ENCODE data around the gene KIAA1549. TPM values are rescaled to one million over a fixed set of nuclear protein-coding genes. Genes with fewer than 3 reads are reported as not detected.

The KIAA1549 gene
- total and polyA plus RNA-seq, 8 donors: 0.15 to 7.8 (median 1.4) TPM

- TF ChIP-seq POLR2A (IDR thresholded peaks at IDR 0.05) (no peak), EP300 (IDR thresholded peaks at IDR 0.05) (no peak), POLR2AphosphoS5 (IDR thresholded peaks at IDR 0.05) (no peak)
- TF ChIP-seq, protein P1, sequence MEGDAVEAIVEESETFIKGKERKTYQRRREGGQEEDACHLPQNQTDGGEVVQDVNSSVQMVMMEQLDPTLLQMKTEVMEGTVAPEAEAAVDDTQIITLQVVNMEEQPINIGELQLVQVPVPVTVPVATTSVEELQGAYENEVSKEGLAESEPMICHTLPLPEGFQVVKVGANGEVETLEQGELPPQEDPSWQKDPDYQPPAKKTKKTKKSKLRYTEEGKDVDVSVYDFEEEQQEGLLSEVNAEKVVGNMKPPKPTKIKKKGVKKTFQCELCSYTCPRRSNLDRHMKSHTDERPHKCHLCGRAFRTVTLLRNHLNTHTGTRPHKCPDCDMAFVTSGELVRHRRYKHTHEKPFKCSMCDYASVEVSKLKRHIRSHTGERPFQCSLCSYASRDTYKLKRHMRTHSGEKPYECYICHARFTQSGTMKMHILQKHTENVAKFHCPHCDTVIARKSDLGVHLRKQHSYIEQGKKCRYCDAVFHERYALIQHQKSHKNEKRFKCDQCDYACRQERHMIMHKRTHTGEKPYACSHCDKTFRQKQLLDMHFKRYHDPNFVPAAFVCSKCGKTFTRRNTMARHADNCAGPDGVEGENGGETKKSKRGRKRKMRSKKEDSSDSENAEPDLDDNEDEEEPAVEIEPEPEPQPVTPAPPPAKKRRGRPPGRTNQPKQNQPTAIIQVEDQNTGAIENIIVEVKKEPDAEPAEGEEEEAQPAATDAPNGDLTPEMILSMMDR (IDR thresholded peaks at IDR 0.05): no peak
- H3K27me3 ChIP-seq: no peaks in the 10 kb centered on the region
- intact Hi-C loops (cut with DNase I; ENCODE audit: low total_unique reads): no loop called here
- DNase-seq: no peak
- H3K4me3 ChIP-seq: no peak overlapping the region
- no peaks in the 10 kb centered on the region for H3K4me1 ChIP-seq
- H3K27ac ChIP-seq: no peak overlapping the region
- peaks cover 6 to 28% (median 17%) of the 10 kb centered on the region in 4 donors for H3K36me3 ChIP-seq
- no peaks in the 10 kb centered on the region for H3K9me3 ChIP-seq
- WGBS, 5 donors: 59 to 76% (median 74%) methylated on average over 5 of the region's 5 CpGs
These were observed 147.6 kb downstream of the KIAA1549 start for GRCh38 chr7:138833596-138833995.

- WGBS, 5 donors: 91 to 94% (median 92%) methylated on average over 10 of the region's 10 CpGs
- H3K4me1 ChIP-seq: no peaks in the 10 kb centered on the region
- no peak for DNase-seq
- H3K36me3 ChIP-seq: peaks cover 6 to 24% (median 14%) of the 10 kb centered on the region in 4 donors
- no peaks in the 10 kb centered on the region for H3K9me3 ChIP-seq
- H3K27ac ChIP-seq: no peak overlapping the region
- H3K4me3 ChIP-seq: no peak overlapping the region
- no peaks in the 10 kb centered on the region for H3K27me3 ChIP-seq
- TF ChIP-seq POLR2A (IDR thresholded peaks at IDR 0.05): no peak
- TF ChIP-seq EP300 (IDR thresholded peaks at IDR 0.05): no peak
- TF ChIP-seq, protein P1 (IDR thresholded peaks at IDR 0.05): no peak
- no peak for TF ChIP-seq POLR2AphosphoS5 (IDR thresholded peaks at IDR 0.05)
- intact Hi-C loops (cut with DNase I; ENCODE audit: low total_unique reads): no loop called here
These were observed 148.2 kb downstream of the KIAA1549 start for GRCh38 chr7:138832966-138833365.

DNA sequence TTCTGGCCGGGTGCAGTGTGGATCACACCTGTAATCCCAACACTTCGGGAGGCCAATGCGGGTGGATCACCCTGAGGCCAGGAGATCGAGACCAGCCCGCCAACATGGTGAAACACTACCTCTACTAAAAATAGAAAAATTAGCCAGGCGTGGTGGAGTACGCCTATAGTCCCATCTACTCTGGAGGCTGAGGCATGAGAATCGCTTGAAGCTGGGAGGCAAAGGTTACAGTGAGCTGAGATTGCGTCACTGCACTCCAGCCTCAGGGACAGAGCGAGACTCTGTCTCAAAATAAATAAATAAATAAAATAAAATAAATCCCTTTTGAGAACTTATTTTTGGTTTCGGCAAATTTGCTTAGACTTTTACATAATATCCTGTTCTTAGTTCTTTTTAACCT is 151.9 kb downstream of the KIAA1549 start:
- intact Hi-C loops (cut with DNase I; ENCODE audit: low total_unique reads): no loop called here
- Histone ChIP-seq H3K36me3 (peaks cover 0 to under 1% (median 0%) of the 10 kb centered on the region in 4 donors), H3K4me3 (no peak overlapping the region), H3K4me1 (no peaks in the 10 kb centered on the region), H3K27ac (no peak overlapping the region), H3K9me3 (peaks cover 0 to 6% (median 0%) of the 10 kb centered on the region in 4 donors), H3K27me3 (no peaks in the 10 kb centered on the region)
- 86 to 93% (median 88%) methylated on average over 11 of the region's 11 CpGs for WGBS, 5 donors
- DNase-seq: no peak
- no peak for TF ChIP-seq EP300 (IDR thresholded peaks at IDR 0.05)
- TF ChIP-seq, protein P1 (IDR thresholded peaks at IDR 0.05): no peak
- no peak for TF ChIP-seq POLR2A (IDR thresholded peaks at IDR 0.05)
- no peak for TF ChIP-seq POLR2AphosphoS5 (IDR thresholded peaks at IDR 0.05)

GRCh38 chr7:138828302-138828701 is 152.9 kb downstream of the KIAA1549 start:
- Histone ChIP-seq H3K4me3 (no peak overlapping the region), H3K9me3 (peaks cover 0 to 6% (median 0%) of the 10 kb centered on the region in 4 donors), H3K27ac (no peak overlapping the region), H3K27me3 (no peaks in the 10 kb centered on the region), H3K4me1 (no peaks in the 10 kb centered on the region), H3K36me3 (no peaks in the 10 kb centered on the region)
- intact Hi-C loops (cut with DNase I; ENCODE audit: low total_unique reads): no loop called here
- DNase-seq: no peak
- TF ChIP-seq EP300 (IDR thresholded peaks at IDR 0.05) (no peak), POLR2A (IDR thresholded peaks at IDR 0.05) (no peak), POLR2AphosphoS5 (IDR thresholded peaks at IDR 0.05) (no peak)
- TF ChIP-seq, protein P1 (IDR thresholded peaks at IDR 0.05): no peak
- WGBS, 5 donors: 22 to 52% (median 46%) methylated on average over 2 of the region's 2 CpGs

Data from stomach (tissue), 9 donors.